Keratinocyte (primary cell): ENCODE data around the gene FBXO40. TPM values are rescaled to one million over a fixed set of nuclear protein-coding genes. Genes with fewer than 3 reads are reported as not detected.
A peak's percentile ranks its signal among the peaks of the same experiment; 100 is the strongest.

ENCODE experiments used
- DNase-seq: peaks from one replicate; pipeline ENCODE4 v3.0.0-alpha.2; 2011; ENCODE audit warnings: low read depth, missing footprints, low spot score
- FAIRE-seq: peaks from 2 replicates; lab custom pipeline; 2011; peaks lifted over from hg19 to GRCh38; lab: Jason Lieb, UNC
- H2AFZ ChIP-seq: 2 replicates; pipeline ENCODE4 v1.6.0; 2012; ENCODE audit warnings: low read length, control low read depth, inconsistent platforms; ENCODE audit not compliant: control insufficient read depth
- H3K27ac ChIP-seq: 2 replicates; pipeline ENCODE4 v1.5.1; 2011; ENCODE audit warnings: low read length; ENCODE audit not compliant: control insufficient read depth, insufficient read depth
- H3K27me3 ChIP-seq: 3 replicates; pipeline ENCODE4 v1.6.0; 2011; ENCODE audit warnings: low read length; ENCODE audit not compliant: control insufficient read depth, insufficient read depth; ENCODE audit errors: extremely low read depth
- H3K36me3 ChIP-seq, 2 experiments: 2 replicates in 1 of 2; 3 replicates in 1 of 2; pipeline ENCODE4 v1.5.1; 2011; ENCODE audit warnings: low read length in 2 of 2, mild to moderate bottlenecking in 1 of 2; ENCODE audit not compliant: control insufficient read depth in 2 of 2, insufficient read depth in 2 of 2; ENCODE audit errors: extremely low read depth in 1 of 2
- H3K4me1 ChIP-seq: 3 replicates; pipeline ENCODE4 v1.5.1; 2011; ENCODE audit warnings: low read length; ENCODE audit not compliant: control insufficient read depth, insufficient read depth; ENCODE audit errors: extremely low read depth
- H3K4me2 ChIP-seq: 3 replicates; pipeline ENCODE4 v1.6.0; 2011; ENCODE audit warnings: low read depth, low read length; ENCODE audit not compliant: control insufficient read depth, insufficient read depth; ENCODE audit errors: extremely low read depth
- H3K4me3 ChIP-seq, 3 experiments: fragments of 200-600 bp in 1 of 3; sonication (generic) in 1 of 3; 2 replicates in 2 of 3; 3 replicates in 1 of 3; pipeline ENCODE4 v1.5.1; 2011 to 2016; ENCODE audit warnings: low read length in 3 of 3, mild to moderate bottlenecking in 3 of 3, control low read depth in 2 of 3, inconsistent platforms in 1 of 3, low read depth in 1 of 3, mixed read lengths in 1 of 3, mixed run types in 1 of 3, moderate library complexity in 1 of 3; ENCODE audit not compliant: control insufficient read depth in 2 of 3, insufficient read depth in 2 of 3; ENCODE audit errors: extremely low read depth in 1 of 3
- H3K79me2 ChIP-seq: 2 replicates; pipeline ENCODE4 v1.6.0; 2012; ENCODE audit warnings: low read length; ENCODE audit not compliant: control insufficient read depth, insufficient read depth
- H3K9ac ChIP-seq: 3 replicates; pipeline ENCODE4 v1.6.0; 2011; ENCODE audit warnings: low read length; ENCODE audit not compliant: control insufficient read depth, insufficient read depth; ENCODE audit errors: extremely low read depth
- H3K9me1 ChIP-seq: 3 replicates; pipeline ENCODE4 v1.6.0; 2011; ENCODE audit warnings: low read length; ENCODE audit not compliant: control insufficient read depth, insufficient read depth; ENCODE audit errors: extremely low read depth
- H3K9me3 ChIP-seq: 2 replicates; pipeline ENCODE4 v1.5.1; 2012; ENCODE audit warnings: low read depth, low read length; ENCODE audit not compliant: control insufficient read depth
- H4K20me1 ChIP-seq: 3 replicates; pipeline ENCODE4 v1.6.0; 2011; ENCODE audit warnings: low read length; ENCODE audit not compliant: control insufficient read depth, insufficient read depth; ENCODE audit errors: extremely low read depth
- CTCF ChIP-seq, 3 experiments: IDR thresholded peaks in 1 of 3; conservative IDR thresholded peaks in 1 of 3; optimal IDR thresholded peaks in 1 of 3; 2 replicates in 2 of 3; 3 replicates in 1 of 3; pipeline versions ENCODE3 to v1.5.1; 2011; ENCODE audit warnings: low read length in 3 of 3, mild to moderate bottlenecking in 3 of 3, moderate library complexity in 2 of 3, control low read depth in 1 of 3, inconsistent platforms in 1 of 3; ENCODE audit not compliant: insufficient read depth in 2 of 3; ENCODE audit errors: extremely low read depth in 1 of 3
- EZH2 ChIP-seq: IDR thresholded peaks from one replicate; pipeline ENCODE4 v1.6.1; 2012; ENCODE audit warnings: inconsistent platforms, mild to moderate bottlenecking, low read length, moderate library complexity
- dilution Hi-C: fragments of 300-500 bp; cut with MboI; formaldehyde crosslinking; loops from one replicate; pipeline ENCODE4 v1.7.0; 2020; ENCODE audit warnings: low sequenced_read_pairs; ENCODE audit not compliant: extremely low pct_ligation_motif_present
- polyA minus RNA-seq, 3 experiments: library from RNA; depleted of rRNA, polyadenylated mRNA; stranded (reverse); fragments of >200 nt; gene quantifications; 1 replicate in 1 of 3; 2 replicates in 1 of 3; 3 replicates in 1 of 3; pipeline ENCODE4 v1.2.3, GENCODE V29; 2011
- polyA plus RNA-seq, 5 experiments: library from polyadenylated mRNA; depleted of rRNA in 3 of 5; stranded (reverse) in 3 of 5; stranded (forward) in 1 of 5; unstranded in 1 of 5; fragments of >200 nt; gene quantifications; 1 replicate in 1 of 5; 2 replicates in 3 of 5; 3 replicates in 1 of 5; pipeline versions ENCODE4 v1.2.1 to v1.2.3, GENCODE V29; 2011 to 2012; ENCODE audit warnings: missing spikeins in 2 of 5, low read depth in 1 of 5, low replicate concordance in 1 of 5

The FBXO40 gene, protein sequence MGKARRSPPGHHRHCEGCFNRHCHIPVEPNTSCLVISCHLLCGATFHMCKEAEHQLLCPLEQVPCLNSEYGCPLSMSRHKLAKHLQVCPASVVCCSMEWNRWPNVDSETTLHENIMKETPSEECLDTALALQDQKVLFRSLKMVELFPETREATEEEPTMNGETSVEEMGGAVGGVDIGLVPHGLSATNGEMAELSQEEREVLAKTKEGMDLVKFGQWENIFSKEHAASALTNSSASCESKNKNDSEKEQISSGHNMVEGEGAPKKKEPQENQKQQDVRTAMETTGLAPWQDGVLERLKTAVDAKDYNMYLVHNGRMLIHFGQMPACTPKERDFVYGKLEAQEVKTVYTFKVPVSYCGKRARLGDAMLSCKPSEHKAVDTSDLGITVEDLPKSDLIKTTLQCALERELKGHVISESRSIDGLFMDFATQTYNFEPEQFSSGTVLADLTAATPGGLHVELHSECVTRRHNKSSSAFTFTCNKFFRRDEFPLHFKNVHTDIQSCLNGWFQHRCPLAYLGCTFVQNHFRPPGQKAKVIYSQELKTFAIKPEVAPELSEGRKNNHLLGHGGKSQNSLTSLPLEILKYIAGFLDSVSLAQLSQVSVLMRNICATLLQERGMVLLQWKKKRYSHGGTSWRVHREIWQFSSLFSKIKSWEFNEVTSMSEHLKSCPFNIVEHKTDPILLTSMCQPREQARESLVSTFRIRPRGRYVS
- not detected in 3 replicates for polyA plus RNA-seq
- polyA plus RNA-seq (2011; ENCODE audit: low read depth), result not detected
- polyA plus RNA-seq (2011; cell fraction: cytosol; rRNA removed), result not detected in 2 replicates
- polyA plus RNA-seq (2011; cell fraction: nucleus; rRNA removed), result not detected in 2 replicates
- not detected in 2 replicates for polyA plus RNA-seq (2012; ENCODE audit: low replicate concordance)
- polyA minus RNA-seq, result not detected in 3 replicates
- not detected for polyA minus RNA-seq (2011; cell fraction: cytosol; rRNA and poly(A)+ RNA removed)
- not detected in 2 replicates for polyA minus RNA-seq (2011; cell fraction: nucleus; rRNA and poly(A)+ RNA removed)

GRCh38 chr3:121592856-121593702, at the start of gene FBXO40:
Gene FBXO40 (plus strand): TSS chr3:121593379. CDS start chr3:121620576, 27,197 bp downstream.
- no peak within 1 kb of the TSS for H2AFZ ChIP-seq
- H3K79me2 ChIP-seq, result no peaks in the 10 kb centered on the region
- H3K4me2 ChIP-seq, result no peak within 1 kb of the TSS
- H3K9ac ChIP-seq, result no peak within 1 kb of the TSS
- no peak within 1 kb of the TSS for H3K4me3 ChIP-seq
- no peak within 1 kb of the TSS for H3K27ac ChIP-seq
- H3K36me3 ChIP-seq, result no peaks in the 10 kb centered on the region
- H3K4me1 ChIP-seq, result no peaks in the 10 kb centered on the region
- H3K9me1 ChIP-seq, result no peaks in the 10 kb centered on the region
- no peaks in the 10 kb centered on the region for H4K20me1 ChIP-seq
- FAIRE-seq, result no peak
- no peak for DNase-seq
- TF ChIP-seq EZH2 (no peak), CTCF (optimal IDR thresholded peaks at IDR 0.05 in 1 of 3, IDR thresholded peaks at IDR 0.05 in 1 of 3, conservative IDR thresholded peaks at IDR 0.05 in 1 of 3; ENCODE audit: extremely low read depth in 1 of 3, insufficient read depth in 2 of 3, low read length in 3 of 3) (no peak)
- H3K9me3 ChIP-seq, result no peaks in the 10 kb centered on the region
- no peaks in the 10 kb centered on the region for H3K27me3 ChIP-seq
- dilution Hi-C loops, result no loop called here

DNA sequence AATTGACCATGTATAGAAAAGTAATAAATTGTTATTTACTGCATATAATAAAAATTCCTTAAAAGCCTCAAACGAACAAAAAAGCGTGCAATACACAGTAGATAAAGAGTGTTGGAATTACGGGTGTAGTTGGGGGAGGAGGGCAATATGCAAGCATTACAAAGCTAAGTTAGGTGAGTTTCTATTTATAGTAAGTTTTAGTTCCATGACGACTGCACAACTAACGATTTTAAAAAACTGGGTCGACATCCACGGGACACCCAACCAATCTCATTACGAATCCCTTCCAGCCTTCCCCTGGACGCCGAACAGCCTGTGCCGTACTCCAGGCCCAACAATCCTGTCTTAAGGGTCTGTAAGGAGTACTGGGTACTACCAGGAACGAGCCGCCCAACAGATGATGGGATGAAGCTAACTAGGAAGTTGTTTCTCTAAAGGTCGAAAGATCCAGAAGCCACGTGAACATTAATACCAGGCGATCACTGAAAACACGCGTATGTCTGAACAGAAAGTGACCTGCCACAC, 48.1 kb upstream of the FBXO40 start:
- TF ChIP-seq EZH2 (no peak), CTCF (optimal IDR thresholded peaks at IDR 0.05 in 1 of 3, IDR thresholded peaks at IDR 0.05 in 1 of 3, conservative IDR thresholded peaks at IDR 0.05 in 1 of 3; ENCODE audit: extremely low read depth in 1 of 3, insufficient read depth in 2 of 3, low read length in 3 of 3) (no peak)
- peak overlapping the region; percentile 62 to 93 (median 67) for H3K4me3 ChIP-seq
- peaks cover 16% of the 10 kb centered on the region for H3K79me2 ChIP-seq
- peak overlapping the region; percentile 75 for H2AFZ ChIP-seq
- H3K9me1 ChIP-seq, result no peaks in the 10 kb centered on the region
- no peaks in the 10 kb centered on the region for H3K9me3 ChIP-seq
- peak overlapping the region; percentile 83 for H3K9ac ChIP-seq
- dilution Hi-C loops, result no loop called here
- FAIRE-seq (no peak), DNase-seq (no peak)
- H3K4me1 ChIP-seq, result peaks cover 18% of the 10 kb centered on the region
- peak overlapping the region; percentile 99 for H3K4me2 ChIP-seq
- H4K20me1 ChIP-seq, result no peaks in the 10 kb centered on the region
- H3K27ac ChIP-seq, result peak overlapping the region; percentile 78
- H3K27me3 ChIP-seq, result no peaks in the 10 kb centered on the region
- peaks cover 0 to 3% of the 10 kb centered on the region in 2 experiments for H3K36me3 ChIP-seq
